Right lobe of liver (tissue), 4 donors: Measurements from ENCODE around the gene COLEC12.

Experiments
- POLR2A ChIP-seq: fragments of 450-650 bp; IDR thresholded peaks from one replicate; pipeline ENCODE4 v1.6.1; 2017; ENCODE audit warnings: antibody characterized with exemption, mild to moderate bottlenecking
- TF ChIP-seq, protein P1 (sequence below), 4 donors: fragments of 200-600 bp in 3 of 4; fragments of 450-650 bp in 1 of 4; IDR thresholded peaks; one replicate each; pipeline versions ENCODE4 v1.5.1 to v1.8.0; 2016 to 2022; ENCODE audit warnings: antibody characterized with exemption in 4 of 4, mild to moderate bottlenecking in 2 of 4
- donor health status: DM: no; HTN: no; CAD: no.
- donor health status: DM: no; HTN: no; CAD: no.
- donor health status: DM: no; HTN: yes; CAD: no.

DNA sequence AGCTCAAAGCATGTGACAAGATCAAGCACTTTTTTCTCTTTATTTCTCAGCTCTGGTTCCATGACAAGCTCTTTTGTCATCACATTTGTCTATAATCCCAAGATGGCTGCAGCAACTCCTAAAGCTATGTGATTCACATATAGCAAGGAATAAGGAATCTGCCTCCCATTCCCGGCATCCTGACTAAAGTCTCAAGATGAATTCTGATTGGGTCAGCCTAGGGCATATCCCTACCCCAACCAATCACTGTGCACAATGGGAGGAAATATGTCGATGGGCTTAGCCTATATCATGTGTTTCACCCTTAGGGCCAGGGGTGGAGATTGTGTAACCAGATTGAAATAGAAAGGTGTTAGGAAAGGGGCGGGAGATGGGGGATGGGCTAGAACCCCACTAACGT is 23.1 kb upstream of the COLEC12 start:
- TF ChIP-seq, protein P1, sequence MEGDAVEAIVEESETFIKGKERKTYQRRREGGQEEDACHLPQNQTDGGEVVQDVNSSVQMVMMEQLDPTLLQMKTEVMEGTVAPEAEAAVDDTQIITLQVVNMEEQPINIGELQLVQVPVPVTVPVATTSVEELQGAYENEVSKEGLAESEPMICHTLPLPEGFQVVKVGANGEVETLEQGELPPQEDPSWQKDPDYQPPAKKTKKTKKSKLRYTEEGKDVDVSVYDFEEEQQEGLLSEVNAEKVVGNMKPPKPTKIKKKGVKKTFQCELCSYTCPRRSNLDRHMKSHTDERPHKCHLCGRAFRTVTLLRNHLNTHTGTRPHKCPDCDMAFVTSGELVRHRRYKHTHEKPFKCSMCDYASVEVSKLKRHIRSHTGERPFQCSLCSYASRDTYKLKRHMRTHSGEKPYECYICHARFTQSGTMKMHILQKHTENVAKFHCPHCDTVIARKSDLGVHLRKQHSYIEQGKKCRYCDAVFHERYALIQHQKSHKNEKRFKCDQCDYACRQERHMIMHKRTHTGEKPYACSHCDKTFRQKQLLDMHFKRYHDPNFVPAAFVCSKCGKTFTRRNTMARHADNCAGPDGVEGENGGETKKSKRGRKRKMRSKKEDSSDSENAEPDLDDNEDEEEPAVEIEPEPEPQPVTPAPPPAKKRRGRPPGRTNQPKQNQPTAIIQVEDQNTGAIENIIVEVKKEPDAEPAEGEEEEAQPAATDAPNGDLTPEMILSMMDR (IDR thresholded peaks at IDR 0.05) = no peak
- no peak for TF ChIP-seq POLR2A
